ENCODE data around the gene MRC1.
"Not testable (repeated sequence)": the region's sequence is repeated elsewhere in the genome, so short reads cannot be mapped to it uniquely, and the experiment has no call there.

The MRC1 gene

GRCh38 chr10:17906002-17906401 lies 96.9 kb downstream of the MRC1 start:
- DNase-seq (ENCODE audit: low spot score): no peak

GRCh38 chr10:17907641-17908040 lies 98.5 kb downstream of the MRC1 start:
- no peak for DNase-seq (ENCODE audit: low spot score)

- peak; percentile 63 for DNase-seq (ENCODE audit: low spot score)
Measured at GRCh38 chr10:17910125-17910789, 101.1 kb downstream of the MRC1 start.

- no peak for DNase-seq (ENCODE audit: low spot score)
Measured at GRCh38 chr10:17912754-17913153, 103.6 kb downstream of the MRC1 start.

- no peak for DNase-seq (ENCODE audit: low spot score)
Measured at GRCh38 chr10:17913604-17914003, 104.5 kb downstream of the MRC1 start.

- no peak for DNase-seq (ENCODE audit: low spot score)
Measured at GRCh38 chr10:17914169-17915045, 105.3 kb downstream of the MRC1 start.

GRCh38 chr10:17915181-17915580 lies 106.0 kb downstream of the MRC1 start:
- DNase-seq (ENCODE audit: low spot score): no peak

- DNase-seq (ENCODE audit: low spot score): no peak
Measured at GRCh38 chr10:17918187-17918903, 109.2 kb downstream of the MRC1 start.

- no peak for DNase-seq (ENCODE audit: low spot score)
Measured at GRCh38 chr10:17921378-17921777, 112.2 kb downstream of the MRC1 start.

- peak; percentile 98 for DNase-seq (ENCODE audit: low spot score)
Measured at GRCh38 chr10:17923728-17924127, 114.6 kb downstream of the MRC1 start.

- DNase-seq (ENCODE audit: low spot score): peak; percentile 60
Measured at GRCh38 chr10:17943033-17943745, 134.0 kb downstream of the MRC1 start.

GRCh38 chr10:17950269-17950668 lies 141.1 kb downstream of the MRC1 start:
- DNase-seq (ENCODE audit: low spot score): not testable (repeated sequence)

- no peak for DNase-seq (ENCODE audit: low spot score)
Measured at GRCh38 chr10:17950726-17951125, 141.6 kb downstream of the MRC1 start.

GRCh38 chr10:17951868-17952371 lies 142.8 kb downstream of the MRC1 start, which contains the start of gene SLC39A12:
SLC39A12 (plus strand) TSS chr10:17951918; CDS start chr10:17953277, 1,359 bp downstream.
- peak; percentile 76 for DNase-seq (ENCODE audit: low spot score)

- not testable (repeated sequence) for DNase-seq (ENCODE audit: low spot score)
Measured at GRCh38 chr10:17954372-17954771, 145.2 kb downstream of the MRC1 start.

- DNase-seq (ENCODE audit: low spot score): peak; percentile 23
Measured at GRCh38 chr10:17954861-17955260, 145.7 kb downstream of the MRC1 start.

- DNase-seq (ENCODE audit: low spot score): no peak
Measured at GRCh38 chr10:17958049-17958448, 148.9 kb downstream of the MRC1 start.

- DNase-seq (ENCODE audit: low spot score): no peak
Measured at GRCh38 chr10:17959870-17960269, 150.7 kb downstream of the MRC1 start.

All from kidney tubule cell (primary cell).